ENCODE results near the gene TEDC2.

Gene TEDC2

DNA sequence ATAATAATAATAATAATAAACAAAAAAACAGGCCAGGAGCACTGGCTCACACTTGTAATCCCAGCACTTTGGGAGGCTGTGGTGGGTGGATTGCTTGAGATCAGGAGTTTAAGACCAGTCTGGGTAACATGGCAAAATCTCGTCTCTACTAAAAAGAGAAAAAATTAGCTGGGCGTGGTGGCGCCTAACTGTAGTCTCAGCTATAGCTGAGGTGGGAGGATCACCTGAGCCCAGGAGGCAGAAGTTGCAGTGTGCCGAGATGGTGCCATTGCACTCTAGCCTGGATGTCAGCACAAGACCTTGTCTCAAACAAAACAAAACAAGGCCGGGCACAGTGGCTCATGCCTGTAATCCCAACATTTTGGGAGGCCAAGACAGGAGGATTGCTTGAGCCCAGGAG lies 35.1 kb downstream of the TEDC2 start:
- DNase-seq (ENCODE audit: low read depth in 2 of 2), result no peak

DNA sequence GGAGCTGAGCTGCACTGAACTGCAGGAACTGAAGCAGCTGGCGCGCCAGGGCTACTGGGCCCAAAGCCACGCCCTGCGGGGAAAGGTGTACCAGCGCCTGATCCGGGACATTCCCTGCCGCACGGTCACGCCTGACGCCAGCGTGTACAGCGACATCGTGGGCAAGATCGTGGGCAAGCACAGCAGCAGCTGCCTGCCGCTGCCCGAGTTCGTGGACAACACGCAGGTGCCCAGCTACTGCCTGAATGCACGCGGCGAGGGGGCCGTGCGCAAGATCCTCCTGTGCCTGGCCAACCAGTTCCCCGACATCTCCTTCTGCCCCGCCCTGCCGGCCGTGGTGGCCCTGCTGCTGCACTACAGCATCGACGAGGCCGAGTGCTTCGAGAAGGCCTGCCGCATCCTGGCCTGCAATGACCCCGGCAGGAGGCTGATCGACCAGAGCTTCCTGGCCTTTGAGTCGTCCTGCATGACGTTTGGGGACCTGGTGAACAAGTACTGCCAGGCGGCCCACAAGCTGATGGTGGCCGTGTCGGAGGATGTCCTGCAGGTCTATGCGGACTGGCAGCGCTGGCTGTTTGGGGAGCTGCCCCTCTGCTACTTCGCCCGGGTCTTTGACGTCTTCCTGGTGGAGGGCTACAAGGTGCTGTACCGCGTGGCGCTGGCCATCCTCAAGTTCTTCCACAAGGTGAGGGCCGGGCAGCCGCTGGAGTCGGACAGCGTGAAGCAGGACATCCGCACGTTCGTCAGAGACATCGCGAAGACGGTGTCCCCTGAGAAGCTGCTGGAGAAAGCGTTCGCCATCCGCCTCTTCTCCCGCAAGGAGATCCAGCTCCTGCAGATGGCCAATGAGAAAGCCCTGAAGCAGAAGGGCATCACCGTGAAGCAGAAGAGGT lies 36.6 kb downstream of the TEDC2 start:
- DNase-seq (ENCODE audit: low read depth in 2 of 2), result no peak

DNA sequence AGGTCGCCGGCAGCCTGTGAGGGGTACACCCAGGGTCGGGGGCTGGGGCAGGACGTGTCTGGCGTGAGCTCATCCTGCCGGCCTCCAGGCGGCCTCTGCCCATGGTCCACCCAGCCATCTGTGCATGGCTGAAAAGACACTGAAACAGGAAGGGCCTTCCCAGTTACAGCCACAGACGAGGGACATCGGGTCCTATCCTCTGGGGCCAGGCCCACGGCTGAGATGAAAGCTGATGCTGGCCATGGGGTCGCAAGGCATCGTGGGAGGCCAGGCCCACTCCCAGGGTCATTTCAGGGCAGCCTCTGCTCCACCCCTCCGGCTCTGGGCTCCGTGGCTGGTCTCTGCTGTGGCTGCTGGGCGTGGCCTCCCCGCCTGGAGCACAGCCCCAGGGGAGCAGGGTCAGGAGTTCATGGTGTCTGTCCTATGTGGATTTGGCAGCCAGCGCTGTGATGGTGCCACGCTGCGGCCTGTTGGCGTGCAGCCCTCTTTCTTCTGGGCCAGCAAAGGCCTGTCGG lies 37.3 kb downstream of the TEDC2 start:
- DNase-seq (ENCODE audit: low read depth in 2 of 2), result no peak

DNA sequence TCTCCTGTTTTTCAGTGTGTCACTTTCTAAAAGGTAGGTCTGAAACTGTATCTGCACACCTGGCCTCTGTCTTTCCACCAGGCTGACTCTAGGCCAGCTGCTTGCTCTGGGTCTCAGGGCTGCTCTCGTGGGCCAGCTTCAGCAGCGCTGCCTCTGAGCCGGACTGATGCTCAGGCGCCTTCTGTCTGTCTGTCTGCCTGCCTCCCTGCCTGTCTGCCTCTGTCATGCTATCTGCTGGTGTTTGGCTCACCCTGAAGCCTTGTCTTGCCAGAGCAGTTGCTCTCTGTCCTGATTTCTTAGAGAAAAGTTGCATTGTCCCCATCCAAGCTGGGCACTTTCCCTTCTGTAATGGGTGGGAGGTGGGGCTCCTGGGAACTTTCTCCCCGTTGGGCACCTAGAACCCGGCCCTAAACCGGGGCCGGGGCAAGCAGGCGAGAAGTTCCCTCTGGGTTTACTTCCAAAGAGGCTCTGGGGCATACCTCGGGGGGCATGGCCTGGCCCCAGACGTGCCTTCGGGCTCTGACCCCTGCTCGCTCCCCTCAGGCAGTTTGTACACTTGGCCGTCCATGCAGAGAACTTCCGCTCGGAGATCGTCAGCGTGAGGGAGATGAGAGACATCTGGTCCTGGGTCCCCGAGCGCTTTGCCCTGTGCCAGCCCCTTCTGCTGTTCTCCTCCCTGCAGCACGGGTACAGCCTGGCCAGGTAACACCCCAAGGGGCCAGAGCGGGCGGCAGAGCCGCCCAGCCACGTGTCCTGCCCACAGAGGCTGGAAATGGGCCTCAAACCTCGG lies 38.0 kb downstream of the TEDC2 start:
- DNase-seq (ENCODE audit: low read depth in 2 of 2), result no peak

DNA sequence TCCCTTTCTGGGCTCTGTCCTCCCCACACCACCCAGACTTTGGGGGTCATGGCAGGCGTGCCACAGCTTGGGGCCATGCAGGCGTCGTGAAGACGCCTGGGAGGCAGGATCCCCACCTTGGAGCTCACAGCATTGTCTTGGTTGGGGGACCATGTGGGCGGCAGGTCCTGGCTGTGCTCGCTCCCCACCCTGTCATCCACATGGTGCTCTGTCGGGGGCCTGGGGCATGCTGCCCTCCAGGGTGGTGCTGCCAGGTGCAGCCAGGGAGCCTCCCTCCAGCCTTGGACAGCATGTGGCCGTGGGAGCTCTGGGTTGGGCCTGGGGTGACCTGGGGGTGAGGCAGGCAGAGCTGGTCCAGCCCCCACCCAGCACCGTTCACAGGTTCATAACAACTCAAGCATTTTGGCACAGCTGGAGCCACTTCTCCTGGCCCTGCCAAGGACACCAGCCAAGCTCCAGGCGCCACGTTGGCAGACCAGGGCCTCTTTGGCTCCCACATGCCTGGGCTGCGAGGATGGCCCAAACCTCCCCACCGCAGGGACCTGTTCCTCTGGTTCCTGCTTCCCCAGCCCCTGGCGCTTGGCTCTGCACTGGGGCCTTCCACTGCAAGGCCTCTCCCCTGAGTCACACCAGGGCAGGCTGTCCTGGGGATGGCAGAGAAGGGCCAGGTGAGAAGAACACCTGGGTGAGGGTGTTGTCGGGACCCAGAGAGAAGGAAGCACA lies 38.8 kb downstream of the TEDC2 start:
- DNase-seq (ENCODE audit: low read depth in 2 of 2), result no peak

DNA sequence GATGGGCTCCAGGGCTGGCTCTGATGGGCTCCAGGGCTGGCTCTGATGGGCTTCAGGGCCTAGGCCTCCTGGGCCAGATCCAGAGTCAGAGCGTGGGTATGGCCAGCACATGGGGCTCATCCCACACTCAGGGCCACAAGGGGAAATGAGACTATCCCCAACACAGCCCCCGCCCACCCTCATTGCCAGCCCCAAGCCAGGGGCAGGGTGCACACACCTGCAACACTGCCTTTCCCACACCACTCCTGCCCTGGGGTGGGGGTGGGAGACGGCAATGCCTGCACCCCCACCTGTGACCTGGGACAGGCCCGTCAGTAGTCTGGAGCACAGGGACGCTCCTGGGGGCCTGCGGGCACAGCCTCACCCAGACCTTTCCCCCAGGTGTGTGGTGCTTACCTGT lies 39.5 kb downstream of the TEDC2 start:
- DNase-seq (ENCODE audit: low read depth in 2 of 2), result no peak

DNA sequence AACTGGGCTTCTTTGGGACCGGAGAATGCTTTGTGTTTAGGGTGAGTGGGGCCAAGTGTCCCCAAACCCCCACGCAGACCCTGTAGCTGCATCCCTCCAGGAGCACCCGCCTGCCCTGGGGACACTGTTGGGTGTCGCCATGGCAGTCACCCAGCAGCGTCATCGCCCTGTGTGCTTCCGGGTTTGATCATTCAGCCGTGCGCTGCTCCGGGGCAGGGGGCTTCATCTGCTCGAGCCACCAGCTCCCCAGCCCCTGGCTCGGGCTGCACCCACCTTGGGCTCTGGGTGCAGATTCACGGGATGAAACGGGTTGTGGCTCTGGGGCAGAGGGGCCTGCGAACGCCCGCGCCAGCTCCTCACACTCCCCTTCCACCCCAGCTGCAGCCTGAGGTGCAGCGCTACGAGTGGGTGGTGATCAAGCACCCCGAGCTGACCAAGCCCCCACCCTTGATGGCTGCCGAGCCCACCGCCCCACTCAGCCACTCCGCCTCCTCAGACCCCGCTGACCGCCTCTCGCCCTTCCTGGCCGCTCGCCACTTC lies 40.1 kb downstream of the TEDC2 start:
- DNase-seq (ENCODE audit: low read depth in 2 of 2), result no peak

DNA sequence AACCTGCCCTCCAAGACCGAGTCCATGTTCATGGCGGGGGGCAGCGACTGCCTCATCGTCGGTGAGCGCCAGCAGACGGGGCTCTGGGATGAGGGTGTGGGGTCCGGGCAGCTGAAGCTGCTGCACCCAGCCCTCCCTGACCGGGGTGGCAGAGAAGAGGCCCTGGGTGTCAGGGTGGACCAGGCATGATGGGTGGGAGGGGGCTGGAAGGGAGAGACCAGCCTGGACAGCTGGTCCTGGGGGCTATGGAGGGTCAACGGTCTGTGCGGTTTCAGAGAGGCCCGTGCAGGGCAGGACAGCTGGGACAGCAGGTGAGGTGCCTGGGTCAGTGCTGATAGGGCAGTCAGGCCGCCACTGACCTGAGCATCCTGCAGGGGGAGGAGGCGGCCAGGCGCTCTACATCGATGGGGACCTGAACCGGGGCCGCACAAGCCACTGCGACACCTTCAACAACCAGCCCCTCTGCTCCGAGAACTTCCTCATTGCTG lies 40.6 kb downstream of the TEDC2 start:
- DNase-seq (ENCODE audit: low read depth in 2 of 2), result no peak

DNA sequence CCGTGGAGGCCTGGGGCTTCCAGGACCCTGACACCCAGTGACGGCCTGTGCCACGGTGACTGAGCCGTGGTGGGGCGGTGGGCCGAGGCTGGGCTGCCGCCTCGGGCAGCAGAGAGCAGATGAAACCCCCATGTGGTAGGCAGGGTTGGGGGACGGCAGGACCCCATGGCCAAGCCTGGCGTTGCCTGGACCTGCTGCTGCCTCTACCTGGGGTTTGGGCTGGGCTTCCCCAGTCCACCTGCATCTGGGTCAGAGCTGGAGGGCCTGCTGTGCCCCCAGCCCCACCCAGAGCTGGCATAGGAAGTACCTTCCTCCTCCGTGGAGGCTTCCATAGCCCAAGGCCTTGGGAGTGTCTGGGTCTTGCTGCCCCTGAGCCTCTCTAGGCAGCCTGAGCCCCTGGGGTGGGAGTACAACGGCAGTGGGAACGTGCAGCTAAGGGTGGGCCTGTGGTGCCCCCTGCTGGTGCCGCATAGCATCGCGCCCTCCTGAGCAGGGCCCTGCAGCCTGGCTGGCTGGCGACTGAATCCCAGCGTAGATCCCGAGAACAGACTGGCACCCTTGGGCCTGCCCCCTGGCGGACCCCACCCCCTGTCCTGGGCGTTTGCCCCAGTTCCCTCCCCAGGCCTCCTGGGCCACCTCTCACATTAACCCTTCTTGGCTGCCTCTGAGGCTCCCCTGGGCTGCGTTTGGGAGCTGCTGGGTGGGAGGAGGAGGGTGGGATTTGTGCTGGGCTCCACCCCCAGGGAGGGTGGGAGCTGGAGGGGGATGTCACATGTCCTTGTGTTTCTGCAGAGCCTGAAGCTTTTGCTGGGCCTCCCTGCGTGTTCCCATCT lies 41.2 kb downstream of the TEDC2 start:
- peak; percentile 64 to 65 for DNase-seq (ENCODE audit: low read depth in 2 of 2)

DNA sequence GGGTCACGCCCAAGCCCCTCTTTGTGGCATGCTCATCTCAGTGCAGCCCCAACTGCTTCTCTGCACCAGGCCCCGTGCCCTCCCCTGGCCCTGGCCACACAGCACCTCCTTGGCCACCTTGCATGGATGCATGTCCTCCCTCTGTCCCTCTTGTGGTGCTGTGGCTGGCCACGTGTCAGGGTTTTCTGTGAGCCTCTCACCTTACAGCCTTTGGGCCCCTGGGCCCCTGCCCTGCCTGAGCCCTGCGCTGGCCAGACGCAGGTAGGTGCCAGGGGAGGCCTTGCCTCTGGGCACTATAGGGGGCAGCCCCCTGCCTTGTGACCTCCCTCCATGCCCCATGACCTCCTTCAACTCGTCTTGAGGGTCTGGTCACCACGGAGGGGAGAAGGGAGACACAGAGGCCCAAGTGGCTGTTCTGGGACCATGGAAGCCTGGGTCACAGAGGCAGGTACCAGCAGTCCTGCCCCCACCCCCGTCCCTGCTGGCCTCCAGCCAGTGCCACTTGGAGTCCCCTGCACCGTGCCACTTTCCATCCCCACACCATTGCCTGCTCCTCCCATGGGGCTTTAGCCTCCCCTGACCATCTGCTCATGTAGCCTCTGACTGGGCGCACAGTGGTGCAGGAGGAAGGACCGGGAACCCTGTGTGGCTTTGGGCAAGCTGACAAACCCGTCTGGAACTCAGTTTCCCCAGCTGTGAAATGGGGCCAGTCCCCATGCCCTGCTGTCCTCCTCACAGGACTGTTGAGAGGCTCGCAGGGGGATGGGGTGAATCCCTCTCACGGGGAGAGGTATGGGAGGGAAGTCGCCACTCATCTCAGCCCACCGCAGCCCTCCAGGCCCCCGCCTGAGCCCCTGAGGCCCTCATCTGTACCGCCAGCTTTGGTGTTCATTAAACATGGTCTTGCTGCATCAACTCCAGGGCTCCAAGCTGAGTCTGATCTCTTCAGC lies 42.3 kb downstream of the TEDC2 start:
- DNase-seq (ENCODE audit: low read depth in 2 of 2), result no peak

DNA sequence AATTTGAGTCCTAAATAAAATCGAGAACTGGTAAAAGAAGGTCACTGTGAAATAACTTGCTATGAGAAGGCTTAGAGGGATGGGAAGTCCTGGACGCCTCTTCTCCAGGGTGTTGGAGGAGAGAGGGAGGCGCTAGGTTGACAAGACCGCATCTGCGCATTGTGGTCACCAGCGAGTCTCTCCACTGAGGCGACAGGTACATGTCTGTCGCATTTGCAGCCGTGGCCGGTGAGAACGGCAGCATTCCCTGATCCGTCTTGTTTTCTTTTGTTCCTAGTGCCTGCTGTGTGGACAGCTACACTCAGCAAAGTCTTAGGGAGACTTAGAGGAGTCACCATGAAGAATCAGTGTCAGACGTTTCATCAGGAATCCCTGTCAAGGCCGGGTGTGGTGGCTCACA lies 45.8 kb downstream of the TEDC2 start:
- no peak for DNase-seq (ENCODE audit: low read depth in 2 of 2)

DNA sequence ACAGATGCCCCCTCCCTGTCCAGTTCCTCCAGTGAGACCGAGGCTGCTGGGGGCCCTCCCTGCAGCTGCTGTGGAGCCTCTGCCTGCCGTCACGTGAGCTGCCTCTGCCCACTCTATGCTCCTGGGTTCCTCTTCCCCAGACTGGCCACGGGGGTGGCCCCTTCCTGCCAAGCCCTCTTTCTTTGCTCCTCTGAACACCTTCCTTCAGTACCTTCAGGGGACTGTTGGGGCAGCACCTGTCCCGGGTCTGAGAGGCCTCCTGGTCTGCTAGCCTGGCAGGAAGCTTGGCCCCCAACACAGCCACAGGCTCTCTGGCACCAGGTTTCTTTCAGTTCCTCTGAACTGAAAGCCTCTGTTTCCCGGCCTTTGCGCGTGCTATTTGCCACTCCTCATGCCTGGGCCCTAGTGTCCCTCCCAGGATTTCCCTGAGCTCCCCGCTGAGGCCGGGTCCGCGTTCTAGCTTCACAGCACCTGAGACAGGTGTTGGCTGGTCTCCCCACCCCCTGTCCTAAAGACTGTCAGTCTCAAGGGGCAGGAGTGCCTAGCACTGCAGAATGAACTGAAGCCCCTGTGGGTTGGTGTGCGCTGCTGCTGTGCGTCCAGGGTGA lies 47.2 kb downstream of the TEDC2 start:
- no peak for DNase-seq (ENCODE audit: low read depth in 2 of 2)

DNA sequence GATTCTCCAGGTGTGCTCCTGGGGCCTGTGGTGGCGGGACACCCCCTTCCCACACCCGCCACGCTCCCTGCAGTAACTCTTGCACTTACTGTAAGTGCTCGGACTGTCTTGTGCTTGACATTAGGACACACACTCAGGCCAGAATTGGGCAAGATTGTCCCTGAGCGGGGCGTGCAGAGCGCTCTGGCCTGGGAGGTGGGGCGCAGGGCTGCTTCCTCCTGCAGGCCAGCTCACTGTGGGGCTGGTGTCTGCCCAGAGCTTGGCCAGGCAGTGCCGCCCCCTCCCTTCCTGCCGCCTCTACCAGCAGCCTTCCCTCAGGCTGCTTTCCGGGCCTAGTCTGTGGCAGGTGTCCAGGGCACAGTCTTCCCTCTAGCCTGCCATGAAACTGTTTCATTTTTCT lies 47.8 kb downstream of the TEDC2 start:
- no peak for DNase-seq (ENCODE audit: low read depth in 2 of 2)

DNA sequence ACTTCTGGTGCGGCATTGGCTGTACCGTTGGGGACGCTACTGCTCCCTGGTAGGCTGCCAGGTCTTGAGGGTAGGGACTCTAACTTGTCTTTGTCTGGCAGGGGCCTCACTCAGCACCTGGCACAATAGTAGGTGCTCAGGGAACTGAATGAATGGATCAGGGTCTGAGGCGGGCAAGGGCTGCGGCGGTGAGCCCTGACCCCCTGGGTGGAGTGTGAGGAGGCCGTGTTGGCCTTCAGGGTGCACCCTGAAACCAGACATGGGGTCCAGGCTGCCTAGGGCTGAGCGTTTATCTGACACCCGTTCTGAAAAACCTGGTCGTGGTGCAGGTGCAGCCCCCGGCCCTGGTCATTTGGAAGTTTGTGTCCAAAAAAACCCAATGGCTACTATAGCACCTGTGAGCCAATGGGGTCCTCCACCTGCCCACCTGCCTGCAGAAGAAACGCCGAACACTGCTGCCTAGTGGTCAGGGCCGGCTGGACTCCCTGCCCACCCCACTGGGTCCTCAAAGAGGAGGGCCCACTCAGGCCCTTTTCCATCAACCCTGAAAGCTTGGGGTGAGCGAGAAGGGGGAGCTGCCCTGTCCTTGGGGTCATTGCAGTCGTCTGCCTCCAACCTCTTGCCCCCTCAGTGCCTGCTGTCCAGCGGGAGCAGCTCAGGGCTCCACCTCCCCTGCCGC lies 49.0 kb downstream of the TEDC2 start:
- DNase-seq (ENCODE audit: low read depth in 2 of 2), result no peak

DNA sequence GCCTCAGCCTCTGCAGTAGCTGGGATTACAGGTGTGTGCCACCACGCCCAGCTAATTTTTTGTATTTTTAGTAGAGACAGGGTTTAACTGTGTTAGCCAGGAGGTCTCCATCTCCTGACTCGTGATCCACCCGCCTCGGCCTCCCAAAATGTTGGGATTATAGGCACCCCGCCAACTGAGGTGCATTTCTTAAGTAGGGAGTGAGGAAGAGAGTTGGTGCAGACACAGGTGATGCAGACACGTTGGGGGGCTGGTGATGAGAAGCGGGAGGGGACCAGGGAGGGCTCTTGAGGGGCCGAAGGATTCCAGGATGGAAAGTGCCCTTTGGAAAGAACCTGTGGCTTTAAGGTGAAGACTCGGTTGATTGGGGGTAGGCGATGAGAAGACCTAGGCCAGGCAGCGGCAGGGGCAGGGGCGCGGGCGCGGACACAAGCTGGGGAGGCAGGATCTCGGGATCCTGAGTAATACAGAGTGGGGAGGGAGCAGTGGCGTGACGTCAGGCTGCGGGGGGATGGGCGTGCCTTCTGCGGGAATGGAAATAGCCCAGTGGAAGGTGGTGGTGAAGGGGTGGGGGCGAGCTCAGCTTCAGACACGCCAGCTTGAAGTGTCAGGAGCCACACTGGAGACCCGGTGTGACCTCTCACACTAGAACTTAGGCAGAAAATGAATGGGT lies 51.4 kb downstream of the TEDC2 start:
- no peak for DNase-seq (ENCODE audit: low read depth in 2 of 2)

DNA sequence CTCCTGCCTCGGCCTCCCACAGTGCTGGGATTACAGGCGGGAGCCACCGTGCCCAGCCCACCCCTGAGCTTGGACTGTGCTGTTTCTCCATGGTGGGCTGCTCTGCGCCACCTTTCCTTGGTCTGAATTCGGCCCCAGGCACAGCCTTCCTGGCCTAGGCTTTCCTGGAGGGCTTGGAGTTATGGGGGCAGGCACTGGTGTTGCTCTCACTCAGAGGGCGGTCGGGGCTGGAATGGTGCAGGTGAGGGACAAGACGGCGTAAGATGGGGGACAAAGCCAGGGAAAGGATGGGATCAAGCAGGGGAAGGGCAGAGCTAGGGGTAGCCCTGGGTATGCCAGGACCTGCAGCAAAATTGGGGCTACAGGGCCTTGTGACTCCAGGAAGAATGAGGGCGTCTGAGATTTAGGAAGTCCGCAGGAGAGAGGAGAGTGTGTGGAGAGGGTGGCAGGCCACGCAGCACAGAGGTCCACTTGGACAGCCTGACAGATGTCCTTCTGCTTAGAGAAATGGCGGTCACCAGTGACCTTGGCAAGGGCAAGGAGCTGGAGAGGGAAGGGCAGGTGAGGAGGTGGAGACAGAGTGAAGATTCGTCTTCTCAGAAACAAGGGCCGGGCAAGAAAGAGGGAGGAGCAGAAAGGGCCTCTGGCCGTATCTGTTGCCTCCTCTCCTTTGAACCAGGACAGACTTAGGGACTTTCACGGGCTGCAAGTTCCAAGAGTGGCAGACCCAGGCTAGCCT lies 52.3 kb downstream of the TEDC2 start:
- DNase-seq (ENCODE audit: low read depth in 2 of 2), result no peak

DNA sequence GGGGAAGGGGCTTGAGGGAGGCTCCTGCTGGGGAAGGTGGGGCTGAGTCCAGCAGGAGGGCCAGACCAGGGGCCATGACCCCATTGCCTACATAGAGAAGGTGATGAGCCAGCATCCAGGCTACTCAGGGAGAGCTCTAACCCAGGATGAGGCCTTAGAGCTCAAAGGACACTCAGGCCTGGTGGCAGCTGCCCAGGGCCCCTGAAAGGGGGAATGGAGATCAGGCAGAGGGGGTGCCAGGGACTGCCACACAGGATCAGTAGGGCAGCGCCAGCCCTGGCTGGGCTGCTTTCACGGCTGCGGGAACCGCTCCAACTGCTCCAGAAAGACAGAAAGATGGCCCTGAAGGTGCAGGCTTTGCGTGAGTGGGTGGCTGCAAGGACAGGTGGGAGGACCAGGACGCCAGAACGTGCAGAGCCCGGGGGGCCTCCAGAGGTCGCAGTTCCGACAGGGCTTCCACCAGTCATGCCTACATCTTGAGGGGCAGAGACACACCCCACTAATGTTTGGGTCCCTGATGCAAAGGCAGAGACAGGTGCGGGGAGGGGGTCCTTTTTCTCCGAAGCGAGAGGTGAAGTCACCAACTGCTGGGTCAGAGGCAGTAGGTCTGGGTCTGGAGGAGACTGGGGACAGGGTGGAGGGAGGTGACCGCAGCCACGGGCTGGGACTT lies 53.0 kb downstream of the TEDC2 start:
- no peak for DNase-seq (ENCODE audit: low read depth in 2 of 2)
